ENCODE measurements around the gene CDCP1.
A peak's percentile ranks its signal among the peaks of the same experiment; 100 is the strongest.

Gene CDCP1

DNA sequence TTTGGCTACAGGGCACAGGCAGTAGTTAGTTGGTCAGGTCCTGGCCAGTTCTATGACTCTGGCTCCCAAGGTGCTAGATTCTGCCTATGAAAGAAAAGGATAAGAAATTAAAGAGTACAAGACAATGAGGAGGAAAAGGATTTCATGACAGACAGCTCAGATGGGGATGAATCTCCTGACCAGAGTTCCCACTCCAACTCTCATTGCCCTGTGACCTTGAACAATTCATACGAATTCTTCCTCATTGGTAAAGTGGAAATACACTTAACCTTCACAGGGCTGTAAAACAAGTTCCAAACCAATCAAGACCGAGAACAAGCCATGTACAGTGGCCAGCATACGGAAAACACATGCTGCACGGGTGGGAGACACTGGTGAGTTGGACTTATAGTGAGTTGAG, 96.4 kb downstream of the CDCP1 start:
- DNase-seq: no peak

DNA sequence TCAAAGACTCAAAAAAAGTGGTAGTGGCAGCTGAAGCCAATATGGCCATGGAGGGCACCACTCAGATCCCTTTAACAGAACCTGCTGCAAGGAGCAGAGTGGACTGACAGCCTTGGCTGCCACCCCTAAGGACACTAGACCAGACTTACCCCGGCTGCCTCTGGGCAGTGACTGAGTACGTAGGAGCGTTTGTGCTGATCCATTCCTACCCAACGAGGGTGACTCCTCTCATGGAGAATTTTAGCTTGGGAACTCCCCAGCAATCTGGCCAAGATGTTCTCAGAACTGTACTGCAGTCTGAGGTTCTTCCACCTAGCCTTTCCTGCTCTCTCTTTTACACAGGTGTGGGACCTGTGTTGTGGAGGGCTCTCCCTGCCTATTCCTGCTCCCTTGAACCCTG, 97.9 kb downstream of the CDCP1 start:
- DNase-seq: no peak

DNA sequence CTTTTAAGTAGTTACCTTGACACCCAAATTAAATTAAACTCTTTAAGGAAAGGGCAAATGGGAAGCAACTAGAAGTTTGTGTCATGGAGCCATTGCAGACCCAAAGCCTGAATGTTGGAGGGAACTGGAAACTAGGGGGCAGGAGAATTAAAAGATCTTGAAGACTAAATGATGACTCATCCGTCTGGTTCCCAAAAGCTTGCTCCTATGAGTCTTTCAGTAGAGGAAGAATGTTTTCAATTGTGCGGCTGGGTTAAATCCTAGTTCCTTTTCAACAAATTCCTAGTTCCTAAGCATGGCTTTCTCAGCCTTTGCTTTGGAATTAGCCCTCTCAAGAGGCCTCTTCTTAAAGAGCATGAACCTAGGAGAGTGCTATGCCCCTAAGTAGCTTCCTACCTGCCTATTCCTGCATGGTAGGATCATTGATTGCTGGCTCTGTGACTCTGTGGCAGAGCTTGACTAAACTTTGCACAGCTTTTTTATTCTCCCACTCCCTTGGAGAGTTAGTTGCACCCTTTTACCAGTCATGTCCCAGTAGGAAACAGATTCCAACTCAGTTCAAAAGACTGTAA, 102.4 kb downstream of the CDCP1 start:
- DNase-seq: no peak

DNA sequence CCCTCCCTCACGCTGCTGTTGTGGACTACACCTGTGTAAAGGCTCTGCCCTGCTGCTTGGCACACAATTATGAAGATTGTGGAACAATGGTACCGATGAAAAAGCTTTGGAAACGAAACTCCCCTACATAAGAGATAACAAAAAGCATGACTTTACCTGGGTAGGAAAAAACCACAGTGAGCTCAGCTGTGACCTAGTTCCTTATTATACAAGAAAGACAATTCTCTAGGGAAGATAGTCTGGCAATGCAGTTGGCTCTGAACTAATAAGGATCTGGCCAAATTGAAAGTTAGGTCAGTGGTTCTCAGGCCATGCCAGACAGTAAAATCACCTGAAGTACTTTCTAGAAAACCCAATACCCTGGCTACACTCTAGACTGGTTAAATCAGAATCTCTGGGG, 104.0 kb downstream of the CDCP1 start:
- no peak for DNase-seq

DNA sequence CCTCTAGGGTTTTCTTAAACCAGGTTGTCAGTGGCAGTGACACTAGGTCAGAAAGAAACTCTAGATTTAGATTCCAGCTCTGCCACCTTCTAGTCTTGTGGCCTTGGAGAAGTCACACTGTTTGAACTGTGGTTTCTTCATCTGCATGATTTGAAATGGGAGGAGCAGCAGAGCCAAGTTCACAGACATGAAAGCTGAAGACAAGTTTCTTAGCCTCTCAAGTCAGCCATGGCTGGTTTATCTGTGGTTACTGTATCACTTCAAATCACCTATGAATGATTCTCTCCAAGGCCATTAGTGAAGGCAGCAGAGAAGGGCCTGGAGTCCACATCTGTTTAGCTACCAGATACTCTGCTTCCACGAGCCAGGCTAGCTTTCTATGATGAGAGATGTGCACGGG, 104.5 kb downstream of the CDCP1 start:
- DNase-seq: no peak

DNA sequence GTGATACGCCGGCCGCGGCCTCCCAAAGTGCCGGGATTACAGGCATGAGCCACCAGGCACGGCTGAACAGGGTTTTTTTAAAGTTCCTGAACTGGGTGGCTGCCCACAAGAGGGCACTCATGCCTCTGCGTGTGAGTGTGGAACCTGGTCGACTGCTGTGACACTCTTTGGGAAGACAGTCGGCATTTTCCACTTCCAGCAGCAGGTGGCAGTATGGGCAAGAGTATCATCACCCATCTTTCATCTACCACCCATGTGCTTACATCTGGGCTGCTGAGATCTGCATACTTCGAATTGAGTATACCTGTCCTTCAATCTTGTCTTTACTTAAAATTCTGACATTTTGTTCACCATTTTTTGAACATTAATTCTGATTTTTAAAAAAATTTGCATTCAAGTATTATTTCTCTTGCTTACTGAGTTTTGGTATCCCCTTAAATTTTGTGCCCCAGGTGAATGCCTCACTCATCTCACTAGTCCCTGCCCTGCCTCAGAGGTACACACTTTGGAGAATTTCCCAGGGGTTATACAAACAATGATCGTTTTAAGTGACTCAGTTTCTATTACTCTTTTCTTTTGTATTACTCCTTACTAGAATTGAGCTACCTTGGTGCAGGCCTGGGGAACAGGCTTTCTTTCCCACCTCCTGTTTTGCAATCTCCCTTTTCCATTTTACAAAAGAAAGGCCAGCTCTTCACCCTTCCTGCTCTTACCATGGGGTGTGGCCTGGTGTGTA, 108.3 kb downstream of the CDCP1 start:
- peak; percentile 24 for DNase-seq

DNA sequence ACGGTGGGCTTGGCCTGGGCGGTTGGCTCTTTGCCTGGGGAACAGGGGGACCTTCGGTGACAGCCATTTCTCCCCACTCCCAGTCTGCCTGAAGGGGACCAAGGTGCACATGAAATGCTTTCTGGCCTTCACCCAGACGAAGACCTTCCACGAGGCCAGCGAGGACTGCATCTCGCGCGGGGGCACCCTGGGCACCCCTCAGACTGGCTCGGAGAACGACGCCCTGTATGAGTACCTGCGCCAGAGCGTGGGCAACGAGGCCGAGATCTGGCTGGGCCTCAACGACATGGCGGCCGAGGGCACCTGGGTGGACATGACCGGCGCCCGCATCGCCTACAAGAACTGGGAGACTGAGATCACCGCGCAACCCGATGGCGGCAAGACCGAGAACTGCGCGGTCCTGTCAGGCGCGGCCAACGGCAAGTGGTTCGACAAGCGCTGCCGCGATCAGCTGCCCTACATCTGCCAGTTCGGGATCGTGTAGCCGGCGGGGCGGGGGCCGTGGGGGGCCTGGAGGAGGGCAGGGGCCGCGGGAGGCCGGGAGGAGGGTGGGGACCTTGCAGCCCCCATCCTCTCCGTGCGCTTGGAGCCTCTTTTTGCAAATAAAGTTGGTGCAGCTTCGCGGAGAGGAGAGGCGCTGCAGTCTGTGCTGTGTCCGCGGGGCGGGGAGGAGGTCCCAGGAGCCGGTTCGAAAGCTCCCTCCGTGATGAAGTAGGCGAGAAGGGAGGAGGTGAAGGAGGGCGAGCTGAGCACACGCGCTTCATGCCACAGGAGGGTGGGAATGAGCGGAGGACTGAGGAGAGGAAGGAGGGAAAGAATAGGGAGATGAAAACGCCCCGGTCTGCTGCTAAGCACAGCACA, 110.5 kb downstream of the CDCP1 start:
- DNase-seq: no peak

DNA sequence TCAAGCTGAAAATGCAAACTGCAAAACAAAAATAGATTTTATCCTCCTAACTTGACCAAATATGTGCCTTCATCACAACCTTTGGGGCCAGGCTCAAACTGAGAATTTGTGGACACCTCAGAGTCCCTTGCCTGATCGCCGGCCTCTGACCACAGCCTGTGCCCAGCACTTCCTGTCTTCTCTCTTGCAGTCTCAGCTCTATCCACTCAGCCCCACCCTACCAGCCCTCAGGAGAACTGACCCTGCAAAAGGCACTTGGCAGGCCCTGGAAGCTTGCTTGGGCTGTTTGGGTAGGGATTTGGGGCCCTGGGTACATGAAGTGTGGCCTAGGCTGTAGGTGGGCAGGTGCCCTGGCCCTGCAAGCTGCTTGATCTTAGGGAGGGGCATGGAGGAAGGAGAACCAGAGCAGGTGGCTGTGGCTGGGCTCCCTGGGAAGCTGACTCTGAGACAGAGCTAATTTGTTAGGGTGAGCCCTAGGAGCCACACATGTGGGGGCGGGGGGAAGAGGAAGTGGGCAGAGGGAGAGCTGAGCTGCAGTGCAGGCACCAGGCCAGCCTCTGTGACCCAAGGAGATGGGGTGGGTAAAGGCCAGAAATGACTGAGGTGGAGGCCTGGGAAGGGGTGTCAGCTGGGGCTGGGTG, 111.4 kb downstream of the CDCP1 start:
- DNase-seq: no peak

DNA sequence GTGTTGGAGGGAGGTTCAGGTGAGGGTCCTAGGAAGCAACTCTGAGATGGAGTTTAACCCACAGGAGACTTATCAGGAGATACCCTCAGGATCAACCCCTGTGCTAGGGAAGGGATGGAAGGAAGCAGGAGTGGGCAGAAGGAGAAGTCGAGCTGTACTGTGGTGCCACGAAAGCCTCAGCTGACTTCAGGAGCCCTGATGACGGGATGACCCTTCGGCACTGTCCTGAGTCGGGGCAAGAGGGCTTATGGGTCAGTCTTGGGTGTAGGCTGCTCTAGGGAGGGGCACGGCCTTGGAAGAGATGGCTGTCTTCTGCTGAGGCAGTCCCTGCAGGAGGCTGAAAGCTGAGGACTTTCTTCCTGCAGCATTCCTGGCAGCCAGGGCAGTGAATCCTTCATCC, 112.4 kb downstream of the CDCP1 start:
- no peak for DNase-seq
